HG02623 (cell line): ENCODE data around the gene PTTG1IP.

Source experiments
- ATAC-seq: cut with Tn5 transposase; IDR thresholded peaks from one replicate; pipeline ENCODE4 v1.9.1; 2021; ENCODE audit warnings: moderate library complexity; ENCODE audit not compliant: unreplicated experiment

The PTTG1IP gene

GRCh38 chr21:44909719-44910118 lies 36.2 kb upstream of the PTTG1IP start:
- ATAC-seq, result no peak

- ATAC-seq, result no peak
These were observed 35.4 kb upstream of the PTTG1IP start for GRCh38 chr21:44908908-44909307.

- no peak for ATAC-seq
These were observed 34.7 kb upstream of the PTTG1IP start for GRCh38 chr21:44907966-44908895.

- ATAC-seq, result no peak
These were observed 33.9 kb upstream of the PTTG1IP start for GRCh38 chr21:44907225-44907965.

GRCh38 chr21:44905728-44906090 lies 32.2 kb upstream of the PTTG1IP start:
- ATAC-seq, result no peak

- no peak for ATAC-seq
These were observed 31.7 kb upstream of the PTTG1IP start for GRCh38 chr21:44905016-44905727.

GRCh38 chr21:44904141-44904923 lies 30.8 kb upstream of the PTTG1IP start:
- ATAC-seq, result no peak

- ATAC-seq, result no peak
These were observed 30.2 kb upstream of the PTTG1IP start for GRCh38 chr21:44903689-44904088.

- no peak for ATAC-seq
These were observed 29.7 kb upstream of the PTTG1IP start for GRCh38 chr21:44903050-44903685.

- ATAC-seq, result no peak
These were observed 29.0 kb upstream of the PTTG1IP start for GRCh38 chr21:44902268-44903049.

GRCh38 chr21:44901391-44902074 lies 28.0 kb upstream of the PTTG1IP start:
- no peak for ATAC-seq

- no peak for ATAC-seq
These were observed 27.2 kb upstream of the PTTG1IP start for GRCh38 chr21:44900559-44901251.

- ATAC-seq, result no peak
These were observed 26.5 kb upstream of the PTTG1IP start for GRCh38 chr21:44899768-44900558.

- ATAC-seq, result no peak
These were observed 25.6 kb upstream of the PTTG1IP start for GRCh38 chr21:44898851-44899767.

GRCh38 chr21:44898011-44898488 lies 24.6 kb upstream of the PTTG1IP start:
- no peak for ATAC-seq

GRCh38 chr21:44897326-44898010 lies 24.0 kb upstream of the PTTG1IP start:
- ATAC-seq, result no peak
